Measurements from ENCODE around the gene PPM1D.
A peak's percentile ranks its signal among the peaks of the same experiment; 100 is the strongest.

DNA sequence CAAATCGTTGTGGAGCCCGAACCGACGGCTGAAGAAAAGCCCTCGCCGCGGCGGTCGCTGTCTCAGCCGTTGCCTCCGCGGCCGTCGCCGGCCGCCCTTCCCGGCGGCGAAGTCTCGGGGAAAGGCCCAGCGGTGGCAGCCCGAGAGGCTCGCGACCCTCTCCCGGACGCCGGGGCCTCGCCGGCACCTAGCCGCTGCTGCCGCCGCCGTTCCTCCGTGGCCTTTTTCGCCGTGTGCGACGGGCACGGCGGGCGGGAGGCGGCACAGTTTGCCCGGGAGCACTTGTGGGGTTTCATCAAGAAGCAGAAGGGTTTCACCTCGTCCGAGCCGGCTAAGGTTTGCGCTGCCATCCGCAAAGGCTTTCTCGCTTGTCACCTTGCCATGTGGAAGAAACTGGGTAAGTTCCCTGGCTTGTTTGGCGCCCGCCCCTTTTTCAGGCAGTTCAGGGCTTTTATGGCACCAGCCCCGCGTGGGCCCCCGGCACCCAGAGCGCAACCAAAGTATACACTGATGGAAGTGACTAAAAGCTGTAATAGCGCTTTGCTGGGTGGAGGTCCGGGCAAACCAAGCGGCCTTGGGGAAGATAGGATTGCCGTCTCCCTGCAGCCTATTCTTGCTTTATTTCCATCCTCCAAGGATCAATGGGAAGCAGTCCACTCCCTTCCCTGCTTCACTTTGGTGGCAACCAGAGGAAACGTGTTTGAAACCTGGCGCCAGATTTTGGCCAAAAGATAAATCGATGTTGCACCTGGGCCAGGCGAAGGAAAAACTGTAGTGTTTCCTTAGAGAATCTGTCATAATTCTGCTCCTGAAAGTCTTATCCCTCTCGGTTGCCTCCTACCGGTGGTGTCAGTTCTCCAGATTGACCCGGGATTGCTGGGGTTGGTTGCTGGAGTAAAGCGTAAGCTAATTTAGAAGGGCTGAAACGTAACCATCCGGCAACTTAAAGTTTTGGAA, 775 bp downstream of the PPM1D start:
- TF ChIP-seq, protein P1, sequence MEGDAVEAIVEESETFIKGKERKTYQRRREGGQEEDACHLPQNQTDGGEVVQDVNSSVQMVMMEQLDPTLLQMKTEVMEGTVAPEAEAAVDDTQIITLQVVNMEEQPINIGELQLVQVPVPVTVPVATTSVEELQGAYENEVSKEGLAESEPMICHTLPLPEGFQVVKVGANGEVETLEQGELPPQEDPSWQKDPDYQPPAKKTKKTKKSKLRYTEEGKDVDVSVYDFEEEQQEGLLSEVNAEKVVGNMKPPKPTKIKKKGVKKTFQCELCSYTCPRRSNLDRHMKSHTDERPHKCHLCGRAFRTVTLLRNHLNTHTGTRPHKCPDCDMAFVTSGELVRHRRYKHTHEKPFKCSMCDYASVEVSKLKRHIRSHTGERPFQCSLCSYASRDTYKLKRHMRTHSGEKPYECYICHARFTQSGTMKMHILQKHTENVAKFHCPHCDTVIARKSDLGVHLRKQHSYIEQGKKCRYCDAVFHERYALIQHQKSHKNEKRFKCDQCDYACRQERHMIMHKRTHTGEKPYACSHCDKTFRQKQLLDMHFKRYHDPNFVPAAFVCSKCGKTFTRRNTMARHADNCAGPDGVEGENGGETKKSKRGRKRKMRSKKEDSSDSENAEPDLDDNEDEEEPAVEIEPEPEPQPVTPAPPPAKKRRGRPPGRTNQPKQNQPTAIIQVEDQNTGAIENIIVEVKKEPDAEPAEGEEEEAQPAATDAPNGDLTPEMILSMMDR (IDR thresholded peaks at IDR 0.05), result peak; percentile 58 to 70 (median 67)
- no peak for TF ChIP-seq POLR2A (IDR thresholded peaks at IDR 0.05)
